Epidermal melanocyte (primary cell): ENCODE data around the gene SALL3.

Experiments used
- DNase-seq: peaks from one replicate; pipeline ENCODE4 v3.0.0; 2011; ENCODE audit warnings: low spot score; ENCODE audit not compliant: insufficient read length

Gene SALL3

GRCh38 chr18:78965260-78965659 lies 14.4 kb upstream of the SALL3 start:
- DNase-seq = no peak

- DNase-seq = no peak
Measured at GRCh38 chr18:78965917-78966792, 13.5 kb upstream of the SALL3 start.

- no peak for DNase-seq
Measured at GRCh38 chr18:78966793-78967106, 12.9 kb upstream of the SALL3 start.

- DNase-seq = no peak
Measured at GRCh38 chr18:78967692-78968091, 11.9 kb upstream of the SALL3 start.

GRCh38 chr18:78969574-78970315 lies 9.9 kb upstream of the SALL3 start:
- no peak for DNase-seq

GRCh38 chr18:78970774-78971333 lies 8.8 kb upstream of the SALL3 start:
- no peak for DNase-seq

- no peak for DNase-seq
Measured at GRCh38 chr18:78971511-78972245, 7.9 kb upstream of the SALL3 start.

GRCh38 chr18:78972385-78972918 lies 7.2 kb upstream of the SALL3 start:
- DNase-seq = no peak

GRCh38 chr18:78972930-78973331 lies 6.7 kb upstream of the SALL3 start:
- no peak for DNase-seq

- DNase-seq = no peak
Measured at GRCh38 chr18:78973357-78974083, 6.1 kb upstream of the SALL3 start.

GRCh38 chr18:78974115-78974761 lies 5.4 kb upstream of the SALL3 start:
- DNase-seq = no peak

GRCh38 chr18:78975292-78975691 lies 4.3 kb upstream of the SALL3 start:
- DNase-seq = no peak

GRCh38 chr18:78975699-78976335 lies 3.8 kb upstream of the SALL3 start:
- DNase-seq = no peak

- DNase-seq = no peak
Measured at GRCh38 chr18:78976765-78977636, 2.6 kb upstream of the SALL3 start.

GRCh38 chr18:78977637-78978348 lies 1.8 kb upstream of the SALL3 start:
- DNase-seq = no peak

- no peak for DNase-seq
Measured at GRCh38 chr18:78978349-78979055, 1.1 kb upstream of the SALL3 start.

GRCh38 chr18:78979056-78979729 lies 425 bp upstream of the SALL3 start:
- DNase-seq = no peak
